HUDEP-2 (cell line): ENCODE measurements around the gene RRP1.

ENCODE experiments used
- DNase-seq, 76 experiments: peaks; one replicate each; lab custom pipeline; 2025; ENCODE audit not compliant: unreplicated experiment in 76 of 76; lab: John Stamatoyannopoulos, UW

Gene RRP1

GRCh38 chr21:43758111-43758641, 31.2 kb upstream of the RRP1 start:
- DNase-seq = no peak

- no peak for DNase-seq
Observed at GRCh38 chr21:43758811-43759210, 30.6 kb upstream of the RRP1 start.

- DNase-seq = no peak
Observed at GRCh38 chr21:43759651-43760050, 29.7 kb upstream of the RRP1 start.

- DNase-seq = no peak
Observed at GRCh38 chr21:43760391-43760958, 28.9 kb upstream of the RRP1 start.

GRCh38 chr21:43761886-43762285, 27.5 kb upstream of the RRP1 start:
- DNase-seq = no peak

- DNase-seq = no peak
Observed at GRCh38 chr21:43762303-43763128, 26.9 kb upstream of the RRP1 start.

GRCh38 chr21:43763901-43764523, 25.4 kb upstream of the RRP1 start:
- no peak for DNase-seq

- no peak for DNase-seq
Observed at GRCh38 chr21:43764576-43765495, 24.5 kb upstream of the RRP1 start.

GRCh38 chr21:43766734-43767497, 22.5 kb upstream of the RRP1 start:
- no peak for DNase-seq

GRCh38 chr21:43767498-43767983, 21.8 kb upstream of the RRP1 start:
- no peak for DNase-seq

GRCh38 chr21:43767984-43768867, 21.2 kb upstream of the RRP1 start:
- peak in 73 of 76 experiments; percentile 29 to 91 (median 64) for DNase-seq

GRCh38 chr21:43768868-43769167, 20.6 kb upstream of the RRP1 start:
- DNase-seq = no peak

- DNase-seq = no peak
Observed at GRCh38 chr21:43769325-43769958, 19.9 kb upstream of the RRP1 start.

- DNase-seq = no peak
Observed at GRCh38 chr21:43770066-43770655, 19.2 kb upstream of the RRP1 start.

- no peak for DNase-seq
Observed at GRCh38 chr21:43771199-43771675, 18.1 kb upstream of the RRP1 start.

- peak in 3 of 76 experiments; percentile 12 to 34 (median 12) for DNase-seq
Observed at GRCh38 chr21:43771698-43772424, 17.5 kb upstream of the RRP1 start.

- no peak for DNase-seq
Observed at GRCh38 chr21:43772425-43772821, 17.0 kb upstream of the RRP1 start.
